ENCODE measurements around the gene ZNF608.

GRCh38 chr5:124736082-124736804 lies 10.2 kb downstream of the ZNF608 start:
- TF ChIP-seq GATA2 (IDR thresholded peaks at IDR 0.05; ENCODE audit: low read depth, low read length) (no peak), GATA3 (IDR thresholded peaks at IDR 0.05; ENCODE audit: low read depth, low read length) (no peak)
